GM21447 (cell line): ENCODE results near the gene CD34.

Experiments used
- ATAC-seq: cut with Tn5 transposase; IDR thresholded peaks from one replicate; pipeline ENCODE4 v1.9.1; 2021; ENCODE audit not compliant: unreplicated experiment

Gene CD34

DNA sequence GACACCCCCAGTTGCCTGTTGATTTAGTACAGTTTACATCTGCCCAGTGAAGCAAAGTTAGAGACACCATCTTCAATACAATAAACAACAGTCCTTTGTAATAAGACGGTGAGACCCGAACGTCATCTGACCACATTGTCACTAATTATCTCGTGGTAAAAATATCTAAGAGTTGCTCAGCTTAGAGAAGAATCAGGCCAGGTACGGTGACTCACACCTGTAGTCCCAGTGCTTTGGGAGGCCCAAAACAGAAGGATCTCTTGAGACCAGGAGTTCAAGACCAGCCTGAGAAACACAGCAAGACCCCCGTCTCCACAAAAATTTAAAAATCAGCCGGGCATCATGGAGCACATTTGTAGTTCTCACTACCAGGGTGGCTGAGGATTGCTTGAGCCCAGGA, 53.5 kb downstream of the CD34 start:
- no peak for ATAC-seq

GRCh38 chr1:207856276-207857023, 54.5 kb downstream of the CD34 start:
- ATAC-seq, result no peak

DNA sequence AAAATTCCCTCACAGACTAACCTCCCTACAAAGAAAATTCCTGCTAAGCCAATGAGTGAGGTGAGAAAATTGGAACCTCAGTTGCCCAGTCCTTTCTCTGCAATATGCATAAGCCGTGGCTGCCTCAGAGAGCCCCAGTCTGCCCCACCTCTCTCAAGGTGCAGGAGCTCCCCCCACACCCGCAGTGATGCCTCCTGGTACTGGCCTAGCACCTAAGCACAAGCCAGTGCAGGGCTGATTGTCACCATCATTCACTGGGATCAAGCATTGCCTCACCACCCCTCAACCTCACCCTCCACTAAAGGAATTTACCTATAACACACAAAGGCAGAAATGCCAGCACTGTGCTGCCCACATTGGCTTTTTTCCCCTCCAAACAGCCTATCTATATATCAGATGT, 56.9 kb downstream of the CD34 start:
- no peak for ATAC-seq

DNA sequence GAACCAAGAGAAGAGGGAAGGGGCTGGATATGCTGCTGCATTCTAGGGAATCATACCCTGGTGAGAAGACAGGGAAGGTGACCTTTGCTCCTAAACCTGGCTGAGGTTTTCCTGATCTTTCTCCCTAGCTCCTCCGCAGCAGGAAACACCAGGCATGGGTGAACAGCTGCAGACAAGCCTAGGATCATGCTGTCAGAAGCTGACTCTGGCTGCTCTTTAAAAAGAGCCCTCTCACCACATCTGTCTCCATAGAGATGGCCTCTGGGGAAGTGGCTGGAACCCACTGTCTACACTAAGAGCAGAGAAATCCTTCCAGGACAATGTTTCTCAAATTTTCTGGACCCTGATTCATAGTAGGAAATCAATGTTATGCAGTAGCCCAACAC, 57.6 kb downstream of the CD34 start:
- ATAC-seq, result no peak

GRCh38 chr1:207852576-207853371, 58.2 kb downstream of the CD34 start:
- no peak for ATAC-seq

DNA sequence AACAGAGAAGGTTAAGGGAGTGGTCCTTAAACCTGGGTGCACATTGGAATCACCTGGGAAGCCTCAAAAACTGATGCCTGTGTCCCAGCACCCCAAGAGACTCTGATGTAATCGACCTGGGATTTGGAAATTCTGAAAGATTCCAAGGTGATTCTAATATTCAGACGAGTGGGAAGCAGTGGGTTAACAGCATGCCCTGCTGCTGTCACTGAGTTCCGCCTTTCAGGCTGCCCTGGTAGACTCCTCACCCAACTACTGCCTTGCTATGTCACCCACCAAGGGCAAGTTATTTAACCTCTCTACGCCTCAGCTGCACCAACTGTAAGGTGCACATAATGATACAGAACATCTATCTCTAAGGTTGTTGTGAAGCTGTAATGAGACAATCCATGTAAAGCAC, 59.2 kb downstream of the CD34 start:
- ATAC-seq, result no peak

- ATAC-seq, result no peak
Measured at GRCh38 chr1:207850621-207851407, 60.1 kb downstream of the CD34 start.

DNA sequence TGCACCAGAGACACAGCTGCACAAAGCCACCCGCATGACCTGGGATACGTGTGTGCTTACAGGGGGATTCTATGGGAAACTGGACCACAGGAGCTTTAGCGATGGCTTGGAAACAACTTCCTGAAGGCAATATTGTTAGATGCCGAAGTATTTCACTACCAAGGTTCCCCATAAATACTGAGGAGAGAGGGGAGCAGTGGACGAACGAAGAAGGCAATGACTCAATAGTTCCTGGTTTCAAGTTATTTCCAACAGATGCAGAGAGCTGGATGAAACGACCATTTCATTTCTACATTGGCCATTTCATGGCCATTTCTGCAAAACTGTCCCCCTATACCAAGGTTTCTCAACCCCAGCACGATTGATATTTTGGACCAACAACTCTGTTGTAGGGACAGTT, 61.3 kb downstream of the CD34 start:
- ATAC-seq, result no peak

- ATAC-seq, result no peak
Measured at GRCh38 chr1:207849016-207849415, 61.9 kb downstream of the CD34 start.

DNA sequence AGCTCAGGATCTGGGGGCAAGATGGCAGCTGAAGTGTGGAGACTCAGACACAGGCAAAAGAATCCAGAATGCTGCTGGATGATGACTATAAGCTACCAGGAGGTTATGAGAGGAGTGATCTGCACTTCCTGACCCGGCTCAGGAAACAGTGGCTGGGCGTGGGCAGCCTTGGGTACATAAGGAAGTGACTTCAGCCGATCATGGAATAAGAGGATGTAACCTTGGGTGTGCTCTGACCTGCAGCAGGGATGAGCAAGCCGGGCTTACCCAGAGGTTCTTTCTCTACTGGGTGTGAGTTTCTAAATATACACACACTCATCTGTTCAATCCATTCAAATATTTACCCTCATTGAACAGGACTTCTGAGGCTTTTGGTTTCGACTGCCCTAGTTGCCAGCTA, 62.7 kb downstream of the CD34 start:
- ATAC-seq, result peak; percentile 79

GRCh38 chr1:207847116-207847515, 63.8 kb downstream of the CD34 start:
- ATAC-seq, result no peak

GRCh38 chr1:207845109-207845508, 65.8 kb downstream of the CD34 start:
- ATAC-seq, result no peak

GRCh38 chr1:207844371-207844770, 66.6 kb downstream of the CD34 start:
- ATAC-seq, result no peak

DNA sequence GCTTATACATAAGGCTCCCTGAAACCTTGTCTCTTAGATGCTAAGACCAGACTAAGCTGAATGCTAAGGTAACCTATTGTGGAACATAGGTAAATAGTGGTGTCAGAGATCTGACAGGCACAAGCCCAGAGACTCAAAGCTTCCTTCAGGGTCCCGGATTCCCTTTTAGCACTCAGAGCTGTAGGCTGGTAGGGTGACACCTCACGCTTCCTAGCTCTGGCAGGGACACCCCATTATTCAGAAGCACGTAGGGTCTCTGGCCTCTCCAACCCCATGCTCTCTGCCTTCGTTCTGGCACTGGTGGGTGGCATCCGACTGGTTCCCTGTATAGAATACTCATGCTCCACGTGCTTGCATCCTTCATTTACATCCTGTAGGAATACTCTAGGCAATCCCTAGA, 68.4 kb downstream of the CD34 start:
- ATAC-seq, result no peak

- ATAC-seq, result no peak
Measured at GRCh38 chr1:207841901-207842300, 69.0 kb downstream of the CD34 start.

- no peak for ATAC-seq
Measured at GRCh38 chr1:207841293-207841692, 69.6 kb downstream of the CD34 start.

GRCh38 chr1:207840380-207840779, 70.5 kb downstream of the CD34 start:
- no peak for ATAC-seq

DNA sequence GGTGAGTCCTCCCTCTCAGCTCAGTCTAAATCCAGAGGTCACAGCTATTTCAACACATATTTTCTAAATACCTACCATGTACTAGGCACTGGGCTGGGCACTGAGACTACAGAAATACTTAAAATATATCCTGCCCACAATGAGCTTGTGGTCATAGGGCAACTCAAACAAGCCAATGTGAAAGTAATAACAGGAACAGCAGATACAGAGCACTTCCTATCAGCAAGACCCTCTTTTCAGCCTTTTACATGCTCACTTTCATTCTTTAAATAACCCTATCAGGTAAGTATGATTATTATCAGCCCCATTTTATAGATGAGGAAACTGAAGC, 71.9 kb downstream of the CD34 start:
- no peak for ATAC-seq

DNA sequence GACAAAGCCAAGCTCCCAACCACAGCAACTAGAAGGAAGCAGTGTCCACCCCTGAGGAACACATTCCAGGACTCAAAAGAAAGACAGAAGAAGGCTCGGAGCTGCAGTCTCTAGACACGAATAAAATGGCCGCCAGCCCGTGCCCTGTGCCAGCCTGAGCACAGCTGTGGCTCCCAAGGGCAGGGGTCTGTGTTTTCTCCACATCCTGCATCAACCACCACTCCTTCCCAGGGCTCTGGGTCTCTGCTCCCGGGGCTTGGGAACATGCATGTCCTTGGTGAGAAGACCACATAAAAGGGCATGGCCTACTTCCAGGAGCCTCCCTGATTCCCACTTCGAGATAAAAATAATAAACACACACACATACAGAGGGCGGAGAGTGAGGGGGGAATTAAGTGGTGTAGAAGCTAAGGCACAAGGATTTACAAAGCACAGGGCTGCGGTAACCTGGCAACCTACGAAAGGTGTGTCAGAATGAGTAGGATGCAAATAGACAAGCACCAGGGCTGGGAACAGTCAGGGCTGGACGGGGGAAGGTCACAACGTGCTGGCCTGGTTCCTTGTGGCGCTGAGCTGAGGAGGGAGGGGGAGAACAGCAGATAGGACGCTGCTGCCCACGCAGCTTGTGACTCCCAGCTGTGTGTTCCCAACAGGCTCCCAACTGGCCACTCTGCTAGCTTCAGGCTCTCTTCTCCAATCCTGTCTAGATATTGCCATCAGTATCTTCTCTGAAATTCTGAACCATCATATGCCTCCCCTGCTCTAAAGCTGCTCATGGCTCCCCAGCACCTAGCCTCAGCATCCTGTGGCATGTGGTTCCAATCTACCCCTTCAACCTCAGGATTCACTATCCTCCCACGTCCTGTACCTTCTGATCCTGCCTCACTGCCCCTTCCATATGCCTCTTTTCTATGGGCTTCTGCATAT, 72.5 kb downstream of the CD34 start:
- ATAC-seq, result no peak

DNA sequence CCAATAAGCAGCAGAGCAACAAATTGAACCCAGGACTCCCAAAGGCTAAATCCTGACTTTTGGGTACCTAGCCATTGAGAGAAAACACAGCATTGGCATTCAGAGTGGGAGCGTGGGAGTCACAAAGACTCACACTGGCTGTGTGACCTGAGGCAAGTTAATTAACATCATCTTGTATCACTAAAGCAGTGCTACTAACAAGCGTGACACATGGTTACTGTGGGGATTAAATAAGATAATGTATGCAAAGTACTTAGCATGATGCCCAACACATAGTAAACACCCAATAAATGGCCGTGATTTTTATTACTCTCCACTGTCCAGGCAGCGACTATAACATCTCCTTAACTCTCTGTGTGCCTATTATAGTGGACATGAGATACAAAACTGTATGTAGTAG, 73.3 kb downstream of the CD34 start:
- ATAC-seq, result no peak
